ENCODE results near the gene MACROD2. TPM values are rescaled to one million over a fixed set of nuclear protein-coding genes. Genes with fewer than 3 reads are reported as not detected.

The MACROD2 gene
- total and polyA plus RNA-seq, 2 donors (not counting 1 experiment from before 2014, with no cell fraction given): 5.3 to 6.7 TPM

- Mint-ChIP-seq H3K9me3 (ENCODE audit: insufficient read depth) (peaks cover 2% of the 10 kb centered on the region), H3K27ac (no peak overlapping the region), H3K27me3 (no peaks in the 10 kb centered on the region), H3K4me1 (no peaks in the 10 kb centered on the region), H3K4me3 (no peak overlapping the region)
- Histone ChIP-seq H2AFZ (ENCODE audit: insufficient read depth, low read depth, low read length, poor library complexity, severe bottlenecking) (no peak overlapping the region), H3K27me3 (replicated peaks in 1 of 4; ENCODE audit: control extremely low read depth in 1 of 4, control insufficient read depth in 3 of 4, insufficient read depth in 4 of 4, low read length in 3 of 4) (no peaks in the 10 kb centered on the region), H3K4me2 (replicated peaks; ENCODE audit: low read depth, low read length, poor library complexity, severe bottlenecking) (no peak overlapping the region), H4K20me1 (ENCODE audit: control insufficient read depth, insufficient read depth, low read length, poor library complexity, severe bottlenecking) (no peaks in the 10 kb centered on the region), H3K4me3 (ENCODE audit: control extremely low read depth in 1 of 5, extremely low read depth in 1 of 5, insufficient read depth in 1 of 5, low read depth in 2 of 5, low read length in 4 of 5) (no peak overlapping the region), H3K79me2 (ENCODE audit: control insufficient read depth, insufficient read depth, low read length) (no peaks in the 10 kb centered on the region), H3K27ac (ENCODE audit: low read length in 2 of 2) (no peak overlapping the region), H3K36me3 (replicated peaks in 1 of 2; ENCODE audit: control extremely low read depth in 1 of 2, control insufficient read depth in 1 of 2, extremely low read depth in 1 of 2, insufficient read depth in 2 of 2, low read length in 1 of 2) (no peaks in the 10 kb centered on the region), H3K9ac (ENCODE audit: low read length) (no peak overlapping the region), H3K9me3 (ENCODE audit: control extremely low read depth in 1 of 3, control insufficient read depth in 2 of 3, insufficient read depth in 1 of 3, low read length in 2 of 3) (no peaks in the 10 kb centered on the region), H3K4me1 (ENCODE audit: control insufficient read depth in 2 of 2, insufficient read depth in 2 of 2, low read length in 2 of 2) (no peaks in the 10 kb centered on the region)
- ChIA-PET CTCF (no interaction called here), POLR2A (no interaction called here)
- no peak for ATAC-seq (ENCODE audit: low read depth)
- TF ChIP-seq CTCF (IDR thresholded peaks at IDR 0.05): no peak
- no peak for TF ChIP-seq EZH2 (IDR thresholded peaks at IDR 0.05; ENCODE audit: borderline replicate concordance, insufficient read depth, low read depth, low read length, poor library complexity, severe bottlenecking)
- no peak for DNase-seq
- intact Hi-C loops (cut with micrococcal nuclease): no loop called here
Measured at GRCh38 chr20:15022921-15023320, 1027.6 kb downstream of the MACROD2 start.

GRCh38 chr20:15026759-15027158 lies 1031.4 kb downstream of the MACROD2 start:
- H3K9me3 ChIP-seq (ENCODE audit: control extremely low read depth in 1 of 3, control insufficient read depth in 2 of 3, insufficient read depth in 1 of 3, low read length in 2 of 3): peaks cover 0 to 8% (median 0%) of the 10 kb centered on the region in 3 donors
- intact Hi-C loops (cut with micrococcal nuclease): no loop called here
- H4K20me1 ChIP-seq (ENCODE audit: control insufficient read depth, insufficient read depth, low read length, poor library complexity, severe bottlenecking): no peaks in the 10 kb centered on the region
- H3K27me3 Mint-ChIP-seq: no peaks in the 10 kb centered on the region
- H3K4me3 ChIP-seq (ENCODE audit: control extremely low read depth in 1 of 5, extremely low read depth in 1 of 5, insufficient read depth in 1 of 5, low read depth in 2 of 5, low read length in 4 of 5): no peak overlapping the region
- H3K4me1 ChIP-seq (ENCODE audit: control insufficient read depth in 2 of 2, insufficient read depth in 2 of 2, low read length in 2 of 2): no peaks in the 10 kb centered on the region
- no peaks in the 10 kb centered on the region for H3K79me2 ChIP-seq (ENCODE audit: control insufficient read depth, insufficient read depth, low read length)
- no peak overlapping the region for H3K27ac Mint-ChIP-seq
- no CpG with 5 or more reads among the region's 1 CpG for WGBS (ENCODE audit: insufficient coverage)
- no peak for ATAC-seq (ENCODE audit: low read depth)
- no peak overlapping the region for H3K4me2 ChIP-seq (replicated peaks; ENCODE audit: low read depth, low read length, poor library complexity, severe bottlenecking)
- ChIA-PET CTCF (interaction anchor here (0.6 kb wide), 1 partner anchor 8 kb away, joined by 3 read pairs; no protein-coding TSS in a partner anchor), POLR2A (no interaction called here)
- H3K9me3 Mint-ChIP-seq (ENCODE audit: insufficient read depth): peaks cover 2% of the 10 kb centered on the region
- no peak for DNase-seq
- no peaks in the 10 kb centered on the region for H3K36me3 ChIP-seq (replicated peaks in 1 of 2; ENCODE audit: control extremely low read depth in 1 of 2, control insufficient read depth in 1 of 2, extremely low read depth in 1 of 2, insufficient read depth in 2 of 2, low read length in 1 of 2)
- no peak overlapping the region for H3K4me3 Mint-ChIP-seq
- no peak overlapping the region for H3K27ac ChIP-seq (ENCODE audit: low read length in 2 of 2)
- no peak overlapping the region for H2AFZ ChIP-seq (ENCODE audit: insufficient read depth, low read depth, low read length, poor library complexity, severe bottlenecking)
- H3K9ac ChIP-seq (ENCODE audit: low read length): no peak overlapping the region
- H3K27me3 ChIP-seq (replicated peaks in 1 of 4; ENCODE audit: control extremely low read depth in 1 of 4, control insufficient read depth in 3 of 4, insufficient read depth in 4 of 4, low read length in 3 of 4): no peaks in the 10 kb centered on the region
- TF ChIP-seq EZH2 (IDR thresholded peaks at IDR 0.05; ENCODE audit: borderline replicate concordance, insufficient read depth, low read depth, low read length, poor library complexity, severe bottlenecking) (no peak), CTCF (IDR thresholded peaks at IDR 0.05) (no peak)
- H3K4me1 Mint-ChIP-seq: no peaks in the 10 kb centered on the region
